OCI-LY3 (cell line): Measurements from ENCODE around the gene KLRF2.

ENCODE experiments used
- H2AFZ ChIP-seq: fragments of 200-600, 300-600 bp; shearing (Covaris generic); 2 replicates; pipeline ENCODE4 v1.6.0; 2014; ENCODE audit warnings: antibody characterized with exemption, low read depth, low read length
- H3K27ac ChIP-seq: fragments of 200-600, 300-600 bp; sonication (generic); 2 replicates; pipeline ENCODE4 v1.5.1; 2014; ENCODE audit warnings: mild to moderate bottlenecking, low read length, moderate library complexity, mixed read lengths
- H3K27me3 ChIP-seq: fragments of 200-600, 300-600 bp; sonication (generic); 2 replicates; pipeline ENCODE4 v1.6.1; 2014; ENCODE audit warnings: low read depth, low read length, mixed read lengths
- H3K36me3 ChIP-seq: fragments of 200-600, 300-600 bp; sonication (generic); replicated peaks from 2 replicates; pipeline ENCODE3; 2014; ENCODE audit warnings: low read depth, low read length, mixed read lengths
- H3K4me1 ChIP-seq: fragments of 300-600, 200-600 bp; sonication (generic); 2 replicates; pipeline ENCODE4 v1.6.1; 2014; ENCODE audit warnings: low read length, mixed read lengths
- H3K4me2 ChIP-seq: fragments of 200-600, 300-600 bp; sonication (generic); 2 replicates; pipeline ENCODE4 v1.6.1; 2014; ENCODE audit warnings: low read length, mixed read lengths
- H3K4me3 ChIP-seq: fragments of 300-600, 200-600 bp; sonication (generic); 2 replicates; pipeline ENCODE4 v1.5.1; 2014; ENCODE audit warnings: antibody characterized with exemption, mild to moderate bottlenecking, low read length, moderate library complexity
- H3K79me2 ChIP-seq: fragments of 300-600, 200-600 bp; shearing (Covaris generic); 2 replicates; pipeline ENCODE4 v1.6.1; 2014; ENCODE audit warnings: mild to moderate bottlenecking, low read length, mixed read lengths
- H3K9ac ChIP-seq: fragments of 300-600, 200-600 bp; shearing (Covaris generic); 2 replicates; pipeline ENCODE4 v1.6.0; 2014; ENCODE audit warnings: mild to moderate bottlenecking, low read length, moderate library complexity
- H3K9me3 ChIP-seq: fragments of 200-600, 300-600 bp; shearing (Covaris generic); 2 replicates; pipeline ENCODE4 v1.6.1; 2014; ENCODE audit warnings: low read length, mixed read lengths; ENCODE audit not compliant: insufficient read depth
- H4K20me1 ChIP-seq: fragments of 200-600, 300-600 bp; sonication (generic); 2 replicates; pipeline ENCODE4 v1.6.1; 2016; ENCODE audit warnings: low read length, mixed read lengths; ENCODE audit not compliant: insufficient read depth
- EZH2phosphoT487 ChIP-seq: fragments of 200-600 bp; shearing (Covaris generic); IDR thresholded peaks from 2 replicates; pipeline ENCODE4 v1.6.1; 2018; ENCODE audit warnings: antibody characterized with exemption, mixed run types, low read depth
- TF ChIP-seq, protein P1 (sequence below): fragments of 200-600, 300-600 bp; sonication (generic); IDR thresholded peaks from 2 replicates; pipeline ENCODE4 v1.5.1; 2014; ENCODE audit warnings: antibody characterized with exemption, low read length, low read depth

KLRF2 gene

DNA sequence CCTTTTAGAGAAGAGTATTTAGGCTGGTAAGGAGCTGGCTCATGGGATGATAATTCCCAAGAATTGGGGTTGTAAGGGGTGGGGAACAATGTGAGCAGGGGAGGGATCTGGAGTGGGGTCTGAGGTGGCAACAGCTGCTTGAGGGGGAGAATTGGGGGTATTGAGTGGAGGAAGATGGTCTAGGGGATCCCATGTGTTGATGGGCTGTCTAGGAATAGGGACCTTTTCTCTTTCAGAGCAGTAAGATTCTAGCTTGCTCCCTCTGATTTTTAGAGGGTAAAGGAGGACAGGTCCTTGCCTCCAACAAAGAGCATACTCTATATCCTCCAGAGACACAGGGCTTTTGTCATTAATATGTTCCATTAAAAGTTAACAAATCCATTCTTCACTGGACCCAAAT, 28.4 kb downstream of the KLRF2 start:
- H3K4me2 ChIP-seq: no peak overlapping the region
- H3K27me3 ChIP-seq: no peaks in the 10 kb centered on the region
- no peaks in the 10 kb centered on the region for H3K79me2 ChIP-seq
- no peaks in the 10 kb centered on the region for H3K4me1 ChIP-seq
- H3K4me3 ChIP-seq: no peak overlapping the region
- TF ChIP-seq, protein P1, sequence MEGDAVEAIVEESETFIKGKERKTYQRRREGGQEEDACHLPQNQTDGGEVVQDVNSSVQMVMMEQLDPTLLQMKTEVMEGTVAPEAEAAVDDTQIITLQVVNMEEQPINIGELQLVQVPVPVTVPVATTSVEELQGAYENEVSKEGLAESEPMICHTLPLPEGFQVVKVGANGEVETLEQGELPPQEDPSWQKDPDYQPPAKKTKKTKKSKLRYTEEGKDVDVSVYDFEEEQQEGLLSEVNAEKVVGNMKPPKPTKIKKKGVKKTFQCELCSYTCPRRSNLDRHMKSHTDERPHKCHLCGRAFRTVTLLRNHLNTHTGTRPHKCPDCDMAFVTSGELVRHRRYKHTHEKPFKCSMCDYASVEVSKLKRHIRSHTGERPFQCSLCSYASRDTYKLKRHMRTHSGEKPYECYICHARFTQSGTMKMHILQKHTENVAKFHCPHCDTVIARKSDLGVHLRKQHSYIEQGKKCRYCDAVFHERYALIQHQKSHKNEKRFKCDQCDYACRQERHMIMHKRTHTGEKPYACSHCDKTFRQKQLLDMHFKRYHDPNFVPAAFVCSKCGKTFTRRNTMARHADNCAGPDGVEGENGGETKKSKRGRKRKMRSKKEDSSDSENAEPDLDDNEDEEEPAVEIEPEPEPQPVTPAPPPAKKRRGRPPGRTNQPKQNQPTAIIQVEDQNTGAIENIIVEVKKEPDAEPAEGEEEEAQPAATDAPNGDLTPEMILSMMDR: no peak
- TF ChIP-seq EZH2phosphoT487: no peak
- H3K27ac ChIP-seq: no peak overlapping the region
- no peak overlapping the region for H3K9ac ChIP-seq
- no peak overlapping the region for H2AFZ ChIP-seq
- H3K9me3 ChIP-seq: peaks cover 42% of the 10 kb centered on the region
- H3K36me3 ChIP-seq: peaks cover 2% of the 10 kb centered on the region
- H4K20me1 ChIP-seq: no peaks in the 10 kb centered on the region

DNA sequence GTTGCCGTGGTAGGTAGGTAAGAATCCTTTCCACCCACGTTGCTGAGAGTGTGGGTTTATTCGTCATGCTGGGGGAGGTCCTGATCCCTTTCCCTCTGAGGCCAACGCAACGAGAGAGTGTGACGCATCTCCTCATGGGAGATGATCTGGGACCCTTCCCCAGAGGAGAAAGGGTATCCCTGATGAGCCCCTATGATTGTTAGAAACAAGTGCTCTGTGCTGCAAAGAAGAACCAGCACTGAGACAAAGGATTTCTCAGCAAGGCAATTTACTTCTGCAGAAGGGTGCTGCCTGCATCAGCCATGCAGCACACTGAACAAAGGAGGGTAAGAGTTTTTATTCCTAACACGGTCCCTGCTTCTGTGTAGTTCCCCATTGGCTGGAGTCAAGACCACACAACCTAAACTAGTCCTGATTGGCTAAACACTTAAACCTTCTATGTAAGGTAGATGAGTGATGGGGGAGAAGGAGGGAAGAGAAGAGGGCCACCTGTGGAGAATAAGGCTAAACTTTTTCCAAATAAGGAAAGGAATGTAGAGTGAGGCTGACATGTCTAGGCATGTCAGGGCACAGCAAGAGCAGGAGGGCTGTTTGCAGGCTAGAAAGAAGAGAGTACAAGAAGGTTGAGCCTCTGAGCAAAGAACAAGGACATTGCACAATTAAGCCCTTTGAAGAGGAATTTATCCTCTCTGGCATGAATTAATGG, 29.6 kb downstream of the KLRF2 start:
- Histone ChIP-seq H3K27me3 (no peaks in the 10 kb centered on the region), H2AFZ (no peak overlapping the region), H3K36me3 (peaks cover 2% of the 10 kb centered on the region), H3K4me2 (no peak overlapping the region), H3K4me1 (no peaks in the 10 kb centered on the region), H3K9ac (no peak overlapping the region), H3K4me3 (no peak overlapping the region), H3K27ac (no peak overlapping the region), H4K20me1 (no peaks in the 10 kb centered on the region), H3K79me2 (no peaks in the 10 kb centered on the region), H3K9me3 (peaks cover 42% of the 10 kb centered on the region)
- TF ChIP-seq EZH2phosphoT487: no peak
- TF ChIP-seq, protein P1: no peak

DNA sequence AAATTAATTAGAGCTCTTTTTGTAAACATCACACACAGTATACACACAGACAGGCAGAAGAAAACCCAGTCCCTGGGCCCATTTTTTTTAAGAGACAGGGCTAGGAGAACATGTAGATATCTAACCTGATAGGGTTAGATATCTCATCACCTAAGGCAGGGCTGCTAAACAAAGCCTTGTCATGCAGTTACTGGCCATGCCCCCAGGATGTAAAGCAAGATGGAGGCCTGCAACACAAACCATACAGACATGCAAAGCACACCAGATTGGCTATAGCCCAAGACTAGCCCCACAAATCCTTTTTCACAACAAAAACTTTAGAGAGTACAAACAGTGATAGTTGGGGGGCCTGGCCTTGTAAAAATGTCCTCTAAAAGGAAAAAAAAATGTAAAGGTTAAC, 30.4 kb downstream of the KLRF2 start:
- H3K4me1 ChIP-seq: no peaks in the 10 kb centered on the region
- peaks cover 2% of the 10 kb centered on the region for H3K36me3 ChIP-seq
- no peak overlapping the region for H2AFZ ChIP-seq
- no peak for TF ChIP-seq EZH2phosphoT487
- TF ChIP-seq, protein P1: no peak
- H3K9ac ChIP-seq: no peak overlapping the region
- no peak overlapping the region for H3K4me2 ChIP-seq
- no peaks in the 10 kb centered on the region for H3K27me3 ChIP-seq
- no peaks in the 10 kb centered on the region for H4K20me1 ChIP-seq
- H3K9me3 ChIP-seq: peaks cover 39% of the 10 kb centered on the region
- H3K4me3 ChIP-seq: no peak overlapping the region
- H3K27ac ChIP-seq: no peak overlapping the region
- H3K79me2 ChIP-seq: no peaks in the 10 kb centered on the region

DNA sequence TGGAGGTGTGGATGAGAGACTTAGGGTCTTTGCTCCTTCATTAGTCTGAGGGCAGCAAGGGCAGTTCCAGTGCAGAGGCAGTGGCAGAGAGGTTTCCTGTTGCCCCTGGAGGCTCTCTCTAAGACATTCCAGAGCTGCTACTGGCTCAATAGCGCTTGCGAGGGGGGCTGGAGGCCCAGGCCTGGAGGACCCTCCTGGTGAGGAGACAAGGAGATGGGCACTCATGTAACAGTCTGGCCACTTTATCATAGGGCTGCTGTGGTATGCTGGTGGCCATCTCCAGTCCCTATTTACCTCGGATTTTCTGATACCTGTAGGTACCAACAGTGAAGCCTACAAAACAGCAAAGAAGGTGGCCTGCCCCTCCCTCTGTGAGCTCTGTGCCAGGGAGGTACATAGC, 38.2 kb downstream of the KLRF2 start:
- Histone ChIP-seq H3K79me2 (no peaks in the 10 kb centered on the region), H4K20me1 (no peaks in the 10 kb centered on the region), H3K27me3 (peaks cover 2% of the 10 kb centered on the region; the same call in 1 of the 2 replicates), H3K4me2 (no peak overlapping the region), H2AFZ (no peak overlapping the region), H3K9me3 (no peaks in the 10 kb centered on the region), H3K27ac (no peak overlapping the region), H3K4me1 (no peaks in the 10 kb centered on the region), H3K9ac (no peak overlapping the region), H3K4me3 (no peak overlapping the region), H3K36me3 (no peaks in the 10 kb centered on the region)
- TF ChIP-seq, protein P1: no peak
- no peak for TF ChIP-seq EZH2phosphoT487
